ENCODE results near the gene PCDHGC4.

PCDHGC4 gene

DNA sequence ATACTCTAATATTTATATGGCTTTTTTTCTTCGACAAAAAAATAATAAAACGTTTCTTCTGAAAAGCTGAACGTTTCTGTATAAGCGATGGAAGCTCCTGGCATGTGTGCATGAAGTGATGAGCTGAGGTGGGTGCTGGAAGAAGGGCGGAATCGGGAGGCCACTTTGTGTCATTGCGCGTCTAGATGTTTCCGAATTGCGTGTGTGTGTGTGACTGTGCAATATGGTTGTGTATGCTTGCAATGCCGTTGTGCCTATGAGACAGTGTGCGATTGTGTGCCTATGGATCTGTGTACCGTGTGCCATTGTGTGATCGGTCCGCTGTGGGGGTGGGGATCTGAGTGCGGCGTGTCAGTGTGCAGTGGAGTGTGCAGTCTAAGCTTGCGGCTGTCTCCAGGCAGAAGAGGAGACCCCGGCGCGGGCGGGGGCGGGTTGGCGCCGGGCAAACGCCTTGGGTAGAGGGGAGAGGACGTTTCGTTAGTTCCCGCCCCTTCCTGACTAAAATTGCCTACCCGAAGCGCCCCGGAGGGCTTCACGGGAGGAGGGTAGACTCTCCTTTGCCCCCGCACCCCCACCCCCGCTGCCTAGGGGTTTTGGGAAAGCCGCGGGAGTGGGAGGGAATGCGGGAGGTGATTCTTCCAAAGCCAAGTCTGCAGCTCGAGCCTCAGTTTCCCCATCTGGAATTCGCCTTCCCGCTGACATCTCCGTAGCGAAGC is 28.2 kb downstream of the PCDHGC4 start:
- no peak for DNase-seq

DNA sequence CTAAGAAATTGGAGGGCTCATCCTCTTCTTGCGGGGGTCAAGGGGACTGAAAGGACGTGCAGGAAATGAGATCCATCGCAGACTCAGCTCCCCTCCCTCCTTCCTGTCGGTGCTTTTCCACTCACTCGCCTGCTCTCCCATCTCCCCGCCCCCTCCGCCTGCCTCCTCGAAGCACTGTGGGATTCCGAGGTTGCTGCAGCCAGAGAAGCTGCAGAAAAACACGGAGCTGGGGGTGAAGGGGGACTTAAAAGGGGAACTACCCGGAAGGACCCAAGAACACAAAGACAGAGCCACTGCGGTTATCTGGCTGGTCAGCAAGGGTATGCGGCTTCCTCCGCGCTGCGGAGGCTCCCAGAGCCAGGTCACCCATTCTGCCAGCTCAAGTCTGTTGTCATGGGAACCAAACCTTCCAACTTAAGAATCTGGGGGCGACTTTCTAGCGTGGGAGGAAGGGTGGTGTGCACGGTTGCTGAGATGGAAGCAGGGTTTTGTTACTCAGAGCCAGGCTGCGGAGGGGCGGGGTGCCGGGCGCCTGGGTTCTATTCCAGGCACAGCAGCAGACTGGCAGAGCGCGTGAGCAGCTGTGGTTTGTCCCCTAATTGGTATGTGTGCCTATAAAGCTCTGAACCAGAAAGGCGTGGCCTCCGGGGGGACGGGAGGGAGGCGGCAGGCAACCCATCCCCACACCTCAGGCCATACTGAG is 28.9 kb downstream of the PCDHGC4 start:
- DNase-seq, result no peak

DNA sequence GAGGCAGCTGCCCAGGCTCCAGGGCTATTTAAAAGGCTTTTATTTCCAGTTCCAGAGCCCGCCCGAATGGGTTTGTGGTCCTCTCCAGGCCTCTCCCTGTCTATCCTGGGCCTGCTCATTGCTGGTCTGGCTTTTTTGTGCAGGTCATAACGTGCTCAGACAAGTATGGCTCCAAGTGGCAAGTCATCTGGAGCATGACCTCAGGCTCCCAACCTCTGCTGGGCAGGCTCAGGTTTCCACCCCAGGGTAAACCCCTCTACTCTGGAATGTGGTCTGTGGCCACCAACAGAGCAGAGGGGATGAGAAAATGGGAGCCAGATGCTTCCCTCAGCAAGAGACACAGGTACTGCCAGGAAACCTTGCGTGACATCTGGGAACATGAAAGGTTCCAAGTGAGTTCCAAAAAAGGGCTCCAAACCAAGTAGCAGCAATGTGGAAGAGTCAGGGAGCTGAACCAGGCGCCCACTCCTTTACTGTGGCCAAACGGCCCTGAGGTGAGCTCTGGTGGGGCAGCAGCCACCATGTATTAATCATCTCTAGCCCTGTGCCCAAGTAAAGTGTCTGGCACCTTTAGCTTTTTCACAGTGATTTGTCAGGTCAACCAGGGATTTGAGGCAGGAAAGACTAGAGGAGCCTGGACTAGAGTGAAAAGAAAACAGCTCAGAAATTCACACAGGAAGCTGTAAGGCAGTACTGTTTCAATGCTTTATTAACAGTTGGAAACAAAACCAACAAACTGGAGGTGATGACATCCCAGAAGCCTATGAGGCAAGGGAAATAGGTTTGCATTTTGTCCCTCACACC is 29.7 kb downstream of the PCDHGC4 start:
- DNase-seq, result no peak

DNA sequence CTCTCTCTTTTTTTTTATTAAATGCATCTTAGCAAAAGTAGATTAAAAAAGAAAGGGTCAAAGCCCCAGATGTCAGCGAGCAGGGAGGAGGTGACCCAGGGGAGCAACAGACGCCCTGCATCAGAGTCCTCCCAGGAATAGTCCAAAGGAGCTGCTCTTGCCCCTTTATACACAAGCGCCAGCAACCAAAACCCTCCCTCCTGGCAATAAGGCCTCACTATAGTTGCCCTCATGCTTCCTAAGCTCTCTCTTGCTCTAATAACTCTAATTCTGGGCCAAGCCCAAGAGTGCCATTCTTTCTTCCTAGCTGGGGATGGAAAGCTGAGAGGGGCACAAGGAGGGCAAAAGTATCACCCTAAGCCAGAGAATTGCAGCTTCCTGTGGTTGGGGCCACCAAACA is 30.3 kb downstream of the PCDHGC4 start:
- DNase-seq, result no peak

DNA sequence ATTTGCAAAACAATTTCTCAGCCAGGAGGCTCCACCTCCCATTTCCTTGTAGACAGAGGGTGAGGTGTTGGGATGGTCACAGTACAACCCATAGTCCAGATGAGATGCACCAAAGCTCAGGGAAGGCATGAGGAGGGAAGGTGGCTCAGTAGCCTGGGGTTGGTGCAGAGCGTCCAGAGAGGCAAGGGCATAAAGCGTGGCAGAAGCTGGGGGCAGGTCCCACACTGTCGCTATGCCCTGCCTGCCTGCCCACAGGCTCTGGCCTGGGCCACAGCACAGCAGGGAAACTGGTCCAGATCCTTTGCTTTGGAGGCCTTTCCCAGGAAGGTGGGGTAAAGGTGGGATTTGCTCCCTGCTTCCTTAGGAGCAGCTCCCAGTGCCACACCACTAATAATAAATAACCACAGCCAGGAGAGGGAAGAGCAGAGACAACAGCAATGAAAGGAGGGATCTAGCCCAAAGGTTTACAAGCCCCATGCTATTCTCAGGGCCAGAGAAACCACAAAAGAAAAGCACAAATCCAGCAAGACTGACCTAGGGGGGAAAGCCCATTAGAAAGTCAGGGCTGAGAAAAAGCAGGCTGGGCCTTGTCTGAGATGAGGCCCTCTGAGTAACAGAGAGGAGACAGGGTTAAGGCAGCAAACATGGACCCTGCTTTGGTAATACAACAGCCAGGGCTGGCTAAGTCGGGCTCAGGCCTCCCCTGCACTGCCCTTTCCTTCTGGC is 31.3 kb downstream of the PCDHGC4 start:
- DNase-seq, result no peak

DNA sequence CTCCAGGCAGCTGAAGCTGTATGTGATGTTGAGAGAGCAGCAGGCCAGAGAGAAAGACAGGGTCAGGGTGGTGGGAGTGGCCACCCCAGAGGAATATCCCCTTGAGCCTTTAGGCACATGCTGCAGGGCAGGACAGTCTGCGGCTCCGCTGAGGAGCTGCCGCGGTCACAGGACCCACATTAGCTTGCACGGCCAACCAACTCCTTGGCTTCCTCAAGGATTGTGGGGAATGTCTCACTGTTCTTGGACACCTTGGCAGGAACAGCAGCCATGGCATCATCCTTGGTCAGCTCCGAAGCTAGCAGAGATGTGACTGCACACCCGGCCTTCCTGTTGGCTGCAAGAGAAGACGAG is 31.8 kb downstream of the PCDHGC4 start:
- no peak for DNase-seq

DNA sequence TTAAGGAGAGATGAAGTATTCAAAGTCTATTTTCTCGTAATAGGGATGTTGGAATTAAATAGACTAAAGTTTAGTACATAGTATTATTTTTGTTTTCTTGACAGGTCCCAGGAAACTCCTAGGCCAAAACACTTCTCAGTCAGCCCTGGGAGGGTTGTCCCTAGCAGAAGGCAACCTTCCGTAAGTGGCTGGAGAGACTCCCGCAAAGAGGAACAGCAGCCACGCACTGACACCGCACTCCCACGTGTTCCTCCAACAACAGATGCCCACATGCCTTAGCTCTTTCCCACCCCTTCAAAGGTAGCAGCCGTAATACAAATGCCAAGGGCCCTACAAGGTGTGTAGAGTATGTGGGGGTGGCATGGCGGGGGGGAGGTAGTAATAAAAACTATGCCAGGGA is 32.5 kb downstream of the PCDHGC4 start:
- no peak for DNase-seq

DNA sequence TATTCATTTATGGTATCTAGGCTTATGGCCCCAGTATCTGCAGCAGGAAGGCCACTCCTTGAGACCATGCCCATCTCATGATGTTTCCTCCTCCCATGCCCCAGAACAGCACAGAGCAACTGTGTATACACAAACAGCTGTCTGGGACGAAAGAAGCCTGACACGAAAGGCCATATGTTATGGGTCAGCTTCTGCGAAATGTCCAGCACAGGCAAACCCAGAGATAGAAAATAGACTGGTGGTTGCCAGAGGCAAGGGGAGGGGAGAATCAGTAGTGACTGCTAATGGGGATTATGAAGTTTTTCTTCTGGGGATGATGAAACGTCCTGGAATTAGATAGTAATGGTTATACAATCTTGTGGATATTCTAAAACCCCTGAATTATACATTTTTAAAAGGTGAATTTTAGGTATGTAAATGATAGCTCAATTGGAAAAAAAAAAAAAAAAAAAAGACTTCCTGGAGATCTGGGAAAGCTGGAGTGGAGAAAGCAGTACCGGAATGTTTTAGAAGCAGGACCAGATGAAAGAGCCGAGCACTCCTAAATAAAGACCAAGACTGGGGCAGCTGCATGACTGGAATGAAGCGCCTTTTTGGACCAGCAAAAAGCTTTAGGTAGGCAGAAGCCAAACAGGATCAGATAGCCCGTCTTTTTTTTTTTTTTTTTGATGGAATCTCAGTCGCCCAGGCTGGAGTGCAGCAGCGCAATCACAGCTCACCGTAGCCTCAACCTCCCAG is 33.2 kb downstream of the PCDHGC4 start:
- DNase-seq, result no peak

DNA sequence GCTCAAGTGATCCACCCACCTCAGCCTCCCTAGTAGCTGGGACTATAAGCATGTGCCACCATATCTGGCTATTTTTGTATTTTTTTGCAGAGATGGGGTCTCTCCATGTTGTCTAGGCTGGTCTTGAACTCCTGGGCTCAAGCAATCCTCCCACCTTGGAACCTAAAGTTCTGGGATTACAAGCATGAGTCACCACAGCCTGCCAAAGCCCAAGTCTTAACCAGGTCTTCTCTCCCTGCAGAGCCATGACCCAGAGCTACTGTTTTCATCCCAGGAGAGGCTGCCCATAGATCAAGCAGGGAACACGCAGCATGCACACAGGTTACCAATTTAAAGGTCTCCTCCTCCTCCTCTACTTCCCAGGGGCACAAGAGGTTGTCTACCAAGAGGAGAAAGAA is 33.8 kb downstream of the PCDHGC4 start:
- DNase-seq, result no peak

DNA sequence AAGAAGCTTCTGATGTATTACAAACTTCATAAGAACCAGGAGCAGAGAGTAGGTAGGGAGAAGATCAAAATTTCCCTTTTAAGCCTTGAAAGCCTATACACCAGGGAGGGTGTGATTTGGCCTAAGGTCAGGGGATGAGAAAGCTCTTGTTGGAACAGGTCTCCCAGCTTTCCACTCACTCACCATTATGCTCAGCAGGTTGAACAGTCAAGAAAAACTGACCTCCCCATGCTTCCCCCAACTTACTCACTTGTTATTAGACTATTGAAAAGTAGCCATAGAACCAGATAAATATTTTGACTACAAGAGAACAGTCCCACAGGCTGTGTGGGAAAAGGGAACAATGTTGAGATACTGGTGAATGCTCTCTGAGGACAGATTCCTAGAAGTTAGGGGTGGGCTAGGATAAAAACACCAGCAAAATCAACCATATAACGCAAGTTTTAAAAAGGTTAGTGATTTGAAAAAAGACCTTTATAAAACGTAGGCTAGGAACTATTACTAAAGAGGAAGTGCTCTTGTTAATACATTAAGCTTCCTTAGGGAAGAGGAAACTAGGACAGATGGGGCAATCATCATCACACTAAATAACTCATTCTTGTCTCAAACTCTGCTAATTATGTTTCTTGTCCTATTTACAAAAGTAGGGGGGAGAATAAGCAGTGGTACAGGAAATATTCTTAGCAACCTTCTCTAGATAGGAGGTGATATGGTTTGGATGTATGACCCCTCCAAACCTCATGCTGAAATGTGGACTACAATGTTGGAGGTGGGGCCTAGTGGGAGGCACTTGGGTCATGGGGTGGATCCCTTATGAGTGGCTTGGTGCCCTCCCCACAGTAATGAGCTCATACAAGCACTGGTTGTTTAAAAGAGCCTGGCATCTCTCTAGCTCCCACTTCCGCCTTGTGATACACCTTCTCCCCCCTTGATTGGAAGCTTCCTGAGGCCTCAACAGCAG is 35.1 kb downstream of the PCDHGC4 start:
- no peak for DNase-seq

DNA sequence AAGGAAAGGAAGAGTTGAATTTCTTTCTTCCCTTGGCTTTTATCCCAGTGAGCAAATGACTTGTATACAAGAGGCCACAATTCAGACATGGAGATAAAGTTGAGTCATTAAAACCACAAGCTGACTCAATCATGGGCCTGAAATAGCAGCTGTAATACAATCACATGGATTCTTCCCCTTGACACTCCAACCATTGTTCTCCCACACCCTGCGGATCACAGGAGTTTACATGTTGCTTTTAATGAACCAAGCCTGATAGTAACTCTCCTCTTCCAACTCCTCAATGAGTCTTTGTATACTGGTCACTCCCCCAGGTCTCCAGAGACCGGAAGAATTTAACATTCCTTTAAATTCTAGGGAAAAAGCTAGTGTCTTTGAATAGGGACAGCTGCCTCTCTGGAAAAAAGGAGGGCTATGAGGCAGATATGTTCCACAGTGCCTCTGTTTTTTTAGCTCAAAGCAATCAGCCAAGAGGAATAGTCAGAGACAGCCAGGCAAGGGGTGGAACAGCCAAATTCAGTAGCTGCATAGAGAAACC is 36.5 kb downstream of the PCDHGC4 start:
- DNase-seq, result no peak

DNA sequence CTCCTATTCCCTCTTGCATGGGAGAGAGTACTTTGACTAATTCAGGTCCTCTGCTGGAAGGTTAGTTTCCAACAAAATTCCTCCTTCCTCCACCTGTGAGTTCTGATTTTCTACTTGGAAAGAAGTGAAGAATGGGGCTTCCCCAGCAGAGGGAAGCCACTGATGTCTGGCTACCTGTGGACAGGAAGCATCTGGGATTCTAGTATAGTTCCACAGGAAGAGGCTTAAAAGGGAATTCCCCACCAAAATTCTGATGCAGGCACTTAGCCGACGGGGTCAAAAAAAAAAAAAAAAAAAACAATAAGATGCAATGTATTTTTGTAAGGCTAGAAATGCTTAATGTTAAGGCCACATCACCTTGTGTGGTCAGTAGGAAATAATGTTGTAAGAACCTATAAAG is 37.5 kb downstream of the PCDHGC4 start:
- DNase-seq, result no peak

DNA sequence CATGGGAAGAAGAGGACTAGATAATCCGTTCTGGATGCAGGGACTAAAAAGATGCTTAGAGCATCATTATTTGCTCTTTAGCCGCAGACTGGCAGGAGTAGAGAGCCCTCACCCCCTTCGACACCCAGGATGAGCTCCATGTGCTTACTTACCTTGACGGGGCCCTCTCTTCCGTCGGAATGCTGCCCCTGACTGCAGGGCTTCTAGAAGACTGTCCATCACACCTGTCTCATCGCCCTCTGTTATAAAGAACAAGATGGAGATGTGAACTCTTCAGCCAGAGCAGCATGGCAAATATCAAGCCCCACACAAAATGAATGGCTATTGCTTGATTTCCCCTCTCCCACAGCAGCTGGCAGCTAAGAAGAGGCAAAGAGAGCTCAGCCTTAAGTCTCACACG is 39.2 kb downstream of the PCDHGC4 start:
- DNase-seq, result no peak

DNA sequence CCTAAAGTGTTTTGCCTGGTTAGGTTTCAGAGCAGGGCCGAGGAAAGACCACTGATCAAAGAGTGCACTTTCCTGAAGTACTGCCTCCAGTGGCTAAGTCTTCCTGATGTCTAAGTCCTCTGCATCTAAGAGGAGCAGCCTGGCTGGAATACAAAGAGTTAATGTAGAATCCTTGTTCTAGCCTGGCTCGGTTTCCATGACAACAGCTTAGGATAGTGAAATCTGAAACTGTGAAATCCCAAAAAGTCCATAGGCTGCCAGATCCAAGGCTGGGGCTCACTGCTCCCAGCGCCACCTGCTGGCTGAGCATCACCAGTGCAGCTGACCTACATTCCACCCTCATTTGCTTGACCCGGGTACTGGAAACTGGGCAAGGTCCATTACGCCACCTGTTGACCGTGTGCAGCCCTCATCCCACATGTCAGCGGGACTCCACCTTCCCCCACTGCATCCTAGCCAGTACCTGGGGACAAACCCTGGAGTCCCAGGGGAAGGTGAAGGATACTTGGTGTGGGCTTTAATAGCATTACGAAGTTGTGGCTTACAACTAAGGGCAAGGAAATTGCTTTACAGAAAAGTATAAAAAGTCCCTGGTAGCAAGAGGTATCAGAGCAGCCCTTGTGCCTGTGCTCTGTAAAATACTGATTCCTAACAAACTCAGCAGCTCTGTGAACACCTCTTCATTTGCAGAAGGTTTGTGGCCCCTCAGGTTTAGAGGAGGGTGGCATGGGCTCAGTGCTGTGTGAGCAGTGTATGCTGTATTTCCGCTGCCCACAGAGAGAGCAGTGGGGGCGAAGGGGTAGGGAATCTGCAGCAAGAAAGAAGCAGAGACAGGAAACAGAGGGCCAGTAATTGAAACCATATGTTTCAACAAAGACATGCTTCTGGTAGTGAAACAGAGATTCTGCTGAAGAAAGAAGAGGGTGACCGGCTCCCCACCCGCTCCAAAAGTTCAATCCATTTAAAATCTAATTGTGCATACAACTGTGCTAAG is 40.1 kb downstream of the PCDHGC4 start:
- DNase-seq, result peak; percentile 87

DNA sequence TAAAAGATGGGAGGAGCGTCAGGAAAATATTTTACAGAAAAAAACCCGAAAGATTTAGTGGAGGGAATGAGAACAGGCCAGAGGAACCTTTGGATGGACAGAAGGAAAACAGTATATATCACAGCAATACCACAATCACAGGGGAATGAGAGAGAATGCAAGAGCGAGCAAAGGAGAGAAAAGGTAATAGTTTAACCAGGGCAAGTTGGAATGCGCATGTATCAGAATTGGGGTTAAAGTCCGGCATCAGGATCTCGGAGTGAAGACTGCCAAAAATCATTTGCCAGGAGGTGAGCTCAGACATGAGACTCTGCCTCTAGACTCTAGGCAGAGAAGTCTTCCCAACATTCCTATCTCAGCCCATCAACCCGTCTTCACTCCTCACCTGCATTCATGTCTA is 40.8 kb downstream of the PCDHGC4 start:
- no peak for DNase-seq

DNA sequence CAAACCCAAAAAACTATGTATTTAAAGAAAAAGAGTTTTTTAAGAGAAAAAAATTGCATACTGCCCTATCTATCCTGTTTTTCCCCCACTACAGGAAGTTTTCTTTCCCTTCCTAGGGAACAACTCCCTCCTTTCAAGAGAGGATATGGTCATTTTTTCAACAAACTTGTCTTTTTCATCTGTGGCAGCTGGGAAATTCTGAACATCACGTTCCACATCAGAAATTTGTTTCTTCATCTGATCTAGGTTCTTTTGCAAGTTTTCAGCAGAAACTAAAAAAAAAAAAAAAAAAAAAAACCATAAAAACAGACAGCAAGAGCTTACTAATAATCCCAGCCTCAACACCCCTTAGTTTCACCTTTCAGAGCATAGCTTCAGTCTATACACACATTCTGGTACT is 42.6 kb downstream of the PCDHGC4 start:
- no peak for DNase-seq

DNA sequence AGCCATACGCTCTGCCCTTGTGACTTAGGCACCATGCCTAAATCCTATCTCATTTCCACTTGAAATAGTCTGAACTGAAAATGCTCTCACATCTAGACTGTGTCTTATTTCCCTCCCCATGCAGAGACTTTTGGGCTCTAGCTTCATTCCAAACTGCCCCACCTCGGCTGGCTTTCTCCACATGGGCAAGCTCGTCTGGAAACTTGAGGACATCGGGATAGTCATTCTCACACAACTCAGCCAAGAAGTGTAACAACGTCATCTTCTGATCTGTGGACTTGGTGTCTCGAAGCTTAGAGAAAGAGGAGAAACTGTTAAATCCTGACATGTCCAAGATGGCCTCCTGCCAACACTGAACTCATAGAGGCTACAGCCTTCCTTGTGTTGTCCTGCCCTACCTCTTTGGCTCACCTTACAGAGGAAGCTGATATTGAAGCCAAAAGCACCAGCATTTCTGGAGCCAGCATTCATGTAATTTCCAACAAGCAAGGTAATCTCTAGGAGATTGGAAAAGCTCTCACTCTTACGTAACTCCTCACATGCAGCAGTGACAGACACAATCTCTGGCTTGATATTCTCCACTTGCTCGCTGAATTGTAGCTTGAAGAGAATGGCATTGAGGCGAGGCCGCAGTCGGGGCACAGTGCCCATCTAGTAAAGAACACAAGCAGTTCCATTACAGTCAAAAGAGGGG is 43.6 kb downstream of the PCDHGC4 start:
- DNase-seq, result no peak

DNA sequence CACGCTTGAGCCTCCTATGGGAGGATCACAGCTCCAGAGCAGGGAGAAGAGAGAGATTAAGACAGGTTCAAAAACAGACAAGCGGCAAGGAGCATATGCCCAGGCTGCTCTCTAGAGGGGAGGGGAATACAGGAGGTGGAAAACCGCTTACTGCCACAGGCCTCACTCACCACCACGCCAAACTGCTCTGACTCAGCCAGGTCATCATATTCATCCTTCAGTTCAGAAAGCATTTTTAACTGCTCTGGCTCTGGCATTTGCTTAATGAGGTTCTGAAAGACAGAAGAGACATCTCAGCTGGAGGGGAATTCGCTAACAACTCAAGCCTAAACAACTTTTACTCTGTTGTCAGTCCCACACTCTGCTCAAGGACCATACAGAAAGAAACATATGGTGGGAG is 44.2 kb downstream of the PCDHGC4 start:
- no peak for DNase-seq

DNA sequence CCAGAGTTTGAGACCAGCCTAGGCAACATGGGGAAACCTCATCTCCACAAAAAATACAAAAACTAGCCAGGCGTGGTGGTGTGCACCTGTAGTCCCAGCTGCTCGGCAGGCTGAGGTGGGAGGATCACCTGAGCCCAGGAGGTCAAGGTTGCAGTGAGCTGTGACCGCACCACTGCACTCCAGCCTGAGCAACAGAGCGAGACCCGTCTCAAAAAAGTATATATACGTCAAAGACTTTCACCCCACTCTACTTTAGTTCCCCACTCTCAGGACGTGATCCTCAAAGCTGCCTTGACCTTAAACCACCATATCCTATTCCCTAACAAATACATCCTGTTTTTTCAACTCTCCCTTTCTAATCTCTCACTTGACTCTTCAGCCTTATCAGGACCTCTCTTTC is 45.0 kb downstream of the PCDHGC4 start:
- no peak for DNase-seq
